OCI-LY7 (cell line): ENCODE measurements around the gene NFYC.

ENCODE experiments used
- EZH2phosphoT487 ChIP-seq: fragments of 200-600 bp; sonication (generic); IDR thresholded peaks from 2 replicates; pipeline ENCODE4 v1.6.1; 2018; ENCODE audit warnings: low read depth, borderline replicate concordance, mild to moderate bottlenecking, mixed run types, antibody characterized with exemption, low read length, moderate library complexity, mixed read lengths
- TF ChIP-seq, protein P1 (sequence below): fragments of 200-600 bp; sonication (generic); conservative IDR thresholded peaks from 2 replicates; pipeline ENCODE4 v1.5.1; 2014; ENCODE audit warnings: mild to moderate bottlenecking, antibody characterized with exemption, low read length, moderate library complexity, mixed read lengths

DNA sequence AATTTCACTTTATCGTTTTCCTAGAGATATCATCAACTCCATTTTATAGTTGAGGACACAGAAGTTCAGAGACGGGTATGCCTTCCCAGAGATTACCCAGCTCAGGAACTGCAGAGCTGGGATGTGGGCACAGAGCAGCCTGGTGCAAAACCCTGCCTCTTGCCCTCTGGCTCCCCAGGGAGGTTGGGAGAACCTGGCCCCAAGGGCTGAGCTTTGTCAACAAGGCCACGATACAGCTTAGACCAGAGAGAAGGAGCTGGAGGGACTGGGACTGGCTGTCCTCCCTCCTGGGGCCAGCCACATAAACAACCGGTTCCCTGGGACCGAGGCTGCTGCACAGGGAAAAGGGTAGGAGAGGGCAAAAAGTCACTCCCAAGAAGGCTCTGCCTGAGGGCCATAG lies 29.8 kb upstream of the NFYC start:
- TF ChIP-seq, protein P1, sequence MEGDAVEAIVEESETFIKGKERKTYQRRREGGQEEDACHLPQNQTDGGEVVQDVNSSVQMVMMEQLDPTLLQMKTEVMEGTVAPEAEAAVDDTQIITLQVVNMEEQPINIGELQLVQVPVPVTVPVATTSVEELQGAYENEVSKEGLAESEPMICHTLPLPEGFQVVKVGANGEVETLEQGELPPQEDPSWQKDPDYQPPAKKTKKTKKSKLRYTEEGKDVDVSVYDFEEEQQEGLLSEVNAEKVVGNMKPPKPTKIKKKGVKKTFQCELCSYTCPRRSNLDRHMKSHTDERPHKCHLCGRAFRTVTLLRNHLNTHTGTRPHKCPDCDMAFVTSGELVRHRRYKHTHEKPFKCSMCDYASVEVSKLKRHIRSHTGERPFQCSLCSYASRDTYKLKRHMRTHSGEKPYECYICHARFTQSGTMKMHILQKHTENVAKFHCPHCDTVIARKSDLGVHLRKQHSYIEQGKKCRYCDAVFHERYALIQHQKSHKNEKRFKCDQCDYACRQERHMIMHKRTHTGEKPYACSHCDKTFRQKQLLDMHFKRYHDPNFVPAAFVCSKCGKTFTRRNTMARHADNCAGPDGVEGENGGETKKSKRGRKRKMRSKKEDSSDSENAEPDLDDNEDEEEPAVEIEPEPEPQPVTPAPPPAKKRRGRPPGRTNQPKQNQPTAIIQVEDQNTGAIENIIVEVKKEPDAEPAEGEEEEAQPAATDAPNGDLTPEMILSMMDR, result no peak
- no peak for TF ChIP-seq EZH2phosphoT487
